ENCODE results near the gene ITLN1.

DNA sequence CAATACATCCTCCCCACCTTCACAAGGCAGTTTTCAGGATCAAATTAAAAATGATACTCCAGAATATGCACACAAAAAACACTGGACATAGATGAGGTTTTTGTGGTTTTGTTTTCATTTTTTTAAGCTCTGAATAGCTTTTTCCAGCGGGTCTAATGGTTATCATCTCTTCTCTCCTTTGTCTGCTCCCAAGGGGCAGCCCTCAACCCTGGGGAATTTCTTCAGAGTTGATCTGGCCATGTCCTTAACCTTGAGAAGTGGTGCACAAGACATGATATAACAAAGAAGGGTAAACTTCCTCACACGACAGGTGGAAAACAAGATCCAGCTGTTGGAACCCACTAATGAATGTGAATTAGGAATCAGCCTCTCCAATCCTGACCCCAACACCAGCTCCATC is 20.8 kb downstream of the ITLN1 start:
- TF ChIP-seq, protein P1, sequence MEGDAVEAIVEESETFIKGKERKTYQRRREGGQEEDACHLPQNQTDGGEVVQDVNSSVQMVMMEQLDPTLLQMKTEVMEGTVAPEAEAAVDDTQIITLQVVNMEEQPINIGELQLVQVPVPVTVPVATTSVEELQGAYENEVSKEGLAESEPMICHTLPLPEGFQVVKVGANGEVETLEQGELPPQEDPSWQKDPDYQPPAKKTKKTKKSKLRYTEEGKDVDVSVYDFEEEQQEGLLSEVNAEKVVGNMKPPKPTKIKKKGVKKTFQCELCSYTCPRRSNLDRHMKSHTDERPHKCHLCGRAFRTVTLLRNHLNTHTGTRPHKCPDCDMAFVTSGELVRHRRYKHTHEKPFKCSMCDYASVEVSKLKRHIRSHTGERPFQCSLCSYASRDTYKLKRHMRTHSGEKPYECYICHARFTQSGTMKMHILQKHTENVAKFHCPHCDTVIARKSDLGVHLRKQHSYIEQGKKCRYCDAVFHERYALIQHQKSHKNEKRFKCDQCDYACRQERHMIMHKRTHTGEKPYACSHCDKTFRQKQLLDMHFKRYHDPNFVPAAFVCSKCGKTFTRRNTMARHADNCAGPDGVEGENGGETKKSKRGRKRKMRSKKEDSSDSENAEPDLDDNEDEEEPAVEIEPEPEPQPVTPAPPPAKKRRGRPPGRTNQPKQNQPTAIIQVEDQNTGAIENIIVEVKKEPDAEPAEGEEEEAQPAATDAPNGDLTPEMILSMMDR (IDR thresholded peaks at IDR 0.05 in 4 of 5, conservative IDR thresholded peaks at IDR 0.05 in 1 of 5) = no peak
- no peak for TF ChIP-seq POLR2A (IDR thresholded peaks at IDR 0.05)

Data from gastrocnemius medialis (tissue), 4 donors.